Measurements from ENCODE around the gene BATF3.

The BATF3 gene

GRCh38 chr1:212656730-212657129 is 42.9 kb downstream of the BATF3 start:
- Histone ChIP-seq H3K4me3 (ENCODE audit: low read length) (no peak overlapping the region), H3K36me3 (ENCODE audit: control insufficient read depth, insufficient read depth, low read length) (no peaks in the 10 kb centered on the region), H3K27me3 (ENCODE audit: control insufficient read depth, insufficient read depth, low read length) (no peaks in the 10 kb centered on the region), H3K4me1 (ENCODE audit: control insufficient read depth, insufficient read depth, low read length) (no peaks in the 10 kb centered on the region), H3K27ac (ENCODE audit: low read length) (no peak overlapping the region), H3K9me3 (ENCODE audit: control insufficient read depth, insufficient read depth, low read length) (no peaks in the 10 kb centered on the region)
- DNase-seq (ENCODE audit: low read depth, low spot score), result no peak
- no CpG with 5 or more reads among the region's 5 CpGs for WGBS (ENCODE audit: insufficient coverage, insufficient read length)

- Histone ChIP-seq H3K27me3 (ENCODE audit: control insufficient read depth, insufficient read depth, low read length) (no peaks in the 10 kb centered on the region), H3K4me3 (ENCODE audit: low read length) (no peak overlapping the region), H3K9me3 (ENCODE audit: control insufficient read depth, insufficient read depth, low read length) (no peaks in the 10 kb centered on the region), H3K36me3 (ENCODE audit: control insufficient read depth, insufficient read depth, low read length) (no peaks in the 10 kb centered on the region), H3K27ac (ENCODE audit: low read length) (no peak overlapping the region), H3K4me1 (ENCODE audit: control insufficient read depth, insufficient read depth, low read length) (no peaks in the 10 kb centered on the region)
- no CpG with 5 or more reads among the region's 6 CpGs for WGBS (ENCODE audit: insufficient coverage, insufficient read length)
- no peak for DNase-seq (ENCODE audit: low read depth, low spot score)
Measured at GRCh38 chr1:212655668-212656440, 43.8 kb downstream of the BATF3 start.

GRCh38 chr1:212652609-212653008 is 47.0 kb downstream of the BATF3 start:
- WGBS (ENCODE audit: insufficient coverage, insufficient read length), result no CpG with 5 or more reads among the region's 1 CpG
- DNase-seq (ENCODE audit: low read depth, low spot score), result no peak
- no peaks in the 10 kb centered on the region for H3K9me3 ChIP-seq (ENCODE audit: control insufficient read depth, insufficient read depth, low read length)
- H3K36me3 ChIP-seq (ENCODE audit: control insufficient read depth, insufficient read depth, low read length), result no peaks in the 10 kb centered on the region
- no peak overlapping the region for H3K4me3 ChIP-seq (ENCODE audit: low read length)
- no peaks in the 10 kb centered on the region for H3K4me1 ChIP-seq (ENCODE audit: control insufficient read depth, insufficient read depth, low read length)
- H3K27ac ChIP-seq (ENCODE audit: low read length), result no peak overlapping the region
- H3K27me3 ChIP-seq (ENCODE audit: control insufficient read depth, insufficient read depth, low read length), result no peaks in the 10 kb centered on the region

- Histone ChIP-seq H3K9me3 (ENCODE audit: control insufficient read depth, insufficient read depth, low read length) (no peaks in the 10 kb centered on the region), H3K4me1 (ENCODE audit: control insufficient read depth, insufficient read depth, low read length) (no peaks in the 10 kb centered on the region), H3K27me3 (ENCODE audit: control insufficient read depth, insufficient read depth, low read length) (no peaks in the 10 kb centered on the region), H3K4me3 (ENCODE audit: low read length) (no peak overlapping the region), H3K27ac (ENCODE audit: low read length) (no peak overlapping the region), H3K36me3 (ENCODE audit: control insufficient read depth, insufficient read depth, low read length) (no peaks in the 10 kb centered on the region)
- no CpG with 5 or more reads among the region's 3 CpGs for WGBS (ENCODE audit: insufficient coverage, insufficient read length)
- DNase-seq (ENCODE audit: low read depth, low spot score), result no peak
Measured at GRCh38 chr1:212651977-212652376, 47.7 kb downstream of the BATF3 start.

- no CpG with 5 or more reads among the region's 4 CpGs for whole genome bisulfite sequencing (ENCODE audit: insufficient coverage, insufficient read length)
- Histone ChIP-seq H3K36me3 (ENCODE audit: control insufficient read depth, insufficient read depth, low read length) (no peaks in the 10 kb centered on the region), H3K27ac (ENCODE audit: low read length) (no peak overlapping the region), H3K9me3 (ENCODE audit: control insufficient read depth, insufficient read depth, low read length) (no peaks in the 10 kb centered on the region), H3K4me3 (ENCODE audit: low read length) (no peak overlapping the region), H3K4me1 (ENCODE audit: control insufficient read depth, insufficient read depth, low read length) (no peaks in the 10 kb centered on the region), H3K27me3 (ENCODE audit: control insufficient read depth, insufficient read depth, low read length) (no peaks in the 10 kb centered on the region)
- DNase-seq (ENCODE audit: low read depth, low spot score), result no peak
Measured at GRCh38 chr1:212651521-212651920, 48.1 kb downstream of the BATF3 start.

GRCh38 chr1:212650228-212650627 is 49.4 kb downstream of the BATF3 start:
- no peaks in the 10 kb centered on the region for H3K27me3 ChIP-seq (ENCODE audit: control insufficient read depth, insufficient read depth, low read length)
- H3K36me3 ChIP-seq (ENCODE audit: control insufficient read depth, insufficient read depth, low read length), result no peaks in the 10 kb centered on the region
- no peak overlapping the region for H3K4me3 ChIP-seq (ENCODE audit: low read length)
- WGBS (ENCODE audit: insufficient coverage, insufficient read length), result no CpG with 5 or more reads among the region's 3 CpGs
- DNase-seq (ENCODE audit: low read depth, low spot score), result no peak
- H3K9me3 ChIP-seq (ENCODE audit: control insufficient read depth, insufficient read depth, low read length), result no peaks in the 10 kb centered on the region
- no peak overlapping the region for H3K27ac ChIP-seq (ENCODE audit: low read length)
- no peaks in the 10 kb centered on the region for H3K4me1 ChIP-seq (ENCODE audit: control insufficient read depth, insufficient read depth, low read length)

- H3K27me3 ChIP-seq (ENCODE audit: control insufficient read depth, insufficient read depth, low read length), result no peaks in the 10 kb centered on the region
- H3K4me3 ChIP-seq (ENCODE audit: low read length), result no peak overlapping the region
- no peaks in the 10 kb centered on the region for H3K4me1 ChIP-seq (ENCODE audit: control insufficient read depth, insufficient read depth, low read length)
- DNase-seq (ENCODE audit: low read depth, low spot score), result no peak
- no peaks in the 10 kb centered on the region for H3K9me3 ChIP-seq (ENCODE audit: control insufficient read depth, insufficient read depth, low read length)
- no peaks in the 10 kb centered on the region for H3K36me3 ChIP-seq (ENCODE audit: control insufficient read depth, insufficient read depth, low read length)
- WGBS (ENCODE audit: insufficient coverage, insufficient read length), result no CpG with 5 or more reads among the region's 2 CpGs
- no peak overlapping the region for H3K27ac ChIP-seq (ENCODE audit: low read length)
Measured at GRCh38 chr1:212649020-212649419, 50.6 kb downstream of the BATF3 start.

- WGBS (ENCODE audit: insufficient coverage, insufficient read length), result no CpG with 5 or more reads among the region's 3 CpGs
- no peak overlapping the region for H3K27ac ChIP-seq (ENCODE audit: low read length)
- no peaks in the 10 kb centered on the region for H3K9me3 ChIP-seq (ENCODE audit: control insufficient read depth, insufficient read depth, low read length)
- no peaks in the 10 kb centered on the region for H3K4me1 ChIP-seq (ENCODE audit: control insufficient read depth, insufficient read depth, low read length)
- no peaks in the 10 kb centered on the region for H3K36me3 ChIP-seq (ENCODE audit: control insufficient read depth, insufficient read depth, low read length)
- H3K4me3 ChIP-seq (ENCODE audit: low read length), result no peak overlapping the region
- no peaks in the 10 kb centered on the region for H3K27me3 ChIP-seq (ENCODE audit: control insufficient read depth, insufficient read depth, low read length)
- no peak for DNase-seq (ENCODE audit: low read depth, low spot score)
Measured at GRCh38 chr1:212648431-212648830, 51.2 kb downstream of the BATF3 start.

GRCh38 chr1:212647004-212647403 is 52.6 kb downstream of the BATF3 start:
- Histone ChIP-seq H3K36me3 (ENCODE audit: control insufficient read depth, insufficient read depth, low read length) (no peaks in the 10 kb centered on the region), H3K27ac (ENCODE audit: low read length) (no peak overlapping the region), H3K4me1 (ENCODE audit: control insufficient read depth, insufficient read depth, low read length) (no peaks in the 10 kb centered on the region), H3K9me3 (ENCODE audit: control insufficient read depth, insufficient read depth, low read length) (no peaks in the 10 kb centered on the region), H3K27me3 (ENCODE audit: control insufficient read depth, insufficient read depth, low read length) (no peaks in the 10 kb centered on the region), H3K4me3 (ENCODE audit: low read length) (no peak overlapping the region)
- WGBS (ENCODE audit: insufficient coverage, insufficient read length), result no CpG with 5 or more reads among the region's 11 CpGs
- no peak for DNase-seq (ENCODE audit: low read depth, low spot score)

- Histone ChIP-seq H3K27ac (ENCODE audit: low read length) (no peak overlapping the region), H3K27me3 (ENCODE audit: control insufficient read depth, insufficient read depth, low read length) (no peaks in the 10 kb centered on the region), H3K36me3 (ENCODE audit: control insufficient read depth, insufficient read depth, low read length) (no peaks in the 10 kb centered on the region), H3K4me3 (ENCODE audit: low read length) (no peak overlapping the region), H3K4me1 (ENCODE audit: control insufficient read depth, insufficient read depth, low read length) (no peaks in the 10 kb centered on the region), H3K9me3 (ENCODE audit: control insufficient read depth, insufficient read depth, low read length) (no peaks in the 10 kb centered on the region)
- WGBS (ENCODE audit: insufficient coverage, insufficient read length), result no CpG with 5 or more reads among the region's 19 CpGs
- DNase-seq (ENCODE audit: low read depth, low spot score), result no peak
Measured at GRCh38 chr1:212646588-212646987, 53.1 kb downstream of the BATF3 start.
